Muscle layer of duodenum (tissue), 2 donors: Measurements from ENCODE around the gene TRAPPC14.

ENCODE experiments used
- H3K27ac ChIP-seq: one replicate; pipeline ENCODE4 v1.7.0; 2013; ENCODE audit warnings: mild to moderate bottlenecking, low read length
- H3K27me3 ChIP-seq: one replicate; pipeline ENCODE4 v1.7.0; 2013; ENCODE audit warnings: low read depth, mild to moderate bottlenecking, control low read depth, low read length
- H3K36me3 ChIP-seq, 2 donors: one replicate each; pipeline ENCODE4 v1.7.0; 2013; ENCODE audit warnings: low read length in 2 of 2, control low read depth in 1 of 2, mild to moderate bottlenecking in 1 of 2; ENCODE audit not compliant: insufficient read depth in 2 of 2, control insufficient read depth in 1 of 2
- H3K4me1 ChIP-seq, 2 donors: one replicate each; pipeline ENCODE4 v1.7.0; 2013; ENCODE audit warnings: low read length in 2 of 2, mild to moderate bottlenecking in 2 of 2, control low read depth in 1 of 2, moderate library complexity in 1 of 2; ENCODE audit not compliant: insufficient read depth in 2 of 2, control insufficient read depth in 1 of 2
- H3K4me3 ChIP-seq, 2 donors: one replicate each; pipeline ENCODE4 v1.7.0; 2013; ENCODE audit warnings: low read length in 2 of 2, low read depth in 1 of 2, mild to moderate bottlenecking in 1 of 2
- H3K9me3 ChIP-seq, 2 donors: one replicate each; pipeline ENCODE4 v1.7.0; 2013; ENCODE audit warnings: low read length in 2 of 2, control low read depth in 1 of 2, mild to moderate bottlenecking in 1 of 2; ENCODE audit not compliant: control insufficient read depth in 1 of 2
- donor health status: healthy.

TRAPPC14 gene

GRCh38 chr7:100171087-100171681, 12.7 kb upstream of the TRAPPC14 start:
- no peak overlapping the region for H3K27ac ChIP-seq
- peaks cover 4% of the 10 kb centered on the region for H3K27me3 ChIP-seq
- peaks cover 0 to 32% of the 10 kb centered on the region in 2 donors for H3K4me1 ChIP-seq
- H3K36me3 ChIP-seq = no peaks in the 10 kb centered on the region
- H3K4me3 ChIP-seq = peak overlapping the region in 1 of 2 donors; percentile 51
- H3K9me3 ChIP-seq = no peaks in the 10 kb centered on the region

GRCh38 chr7:100170101-100170897, 11.8 kb upstream of the TRAPPC14 start:
- no peaks in the 10 kb centered on the region for H3K36me3 ChIP-seq
- H3K27ac ChIP-seq = no peak overlapping the region
- no peaks in the 10 kb centered on the region for H3K9me3 ChIP-seq
- H3K4me3 ChIP-seq = no peak overlapping the region
- peaks cover 4% of the 10 kb centered on the region for H3K27me3 ChIP-seq
- H3K4me1 ChIP-seq = peaks cover 0 to 32% of the 10 kb centered on the region in 2 donors

DNA sequence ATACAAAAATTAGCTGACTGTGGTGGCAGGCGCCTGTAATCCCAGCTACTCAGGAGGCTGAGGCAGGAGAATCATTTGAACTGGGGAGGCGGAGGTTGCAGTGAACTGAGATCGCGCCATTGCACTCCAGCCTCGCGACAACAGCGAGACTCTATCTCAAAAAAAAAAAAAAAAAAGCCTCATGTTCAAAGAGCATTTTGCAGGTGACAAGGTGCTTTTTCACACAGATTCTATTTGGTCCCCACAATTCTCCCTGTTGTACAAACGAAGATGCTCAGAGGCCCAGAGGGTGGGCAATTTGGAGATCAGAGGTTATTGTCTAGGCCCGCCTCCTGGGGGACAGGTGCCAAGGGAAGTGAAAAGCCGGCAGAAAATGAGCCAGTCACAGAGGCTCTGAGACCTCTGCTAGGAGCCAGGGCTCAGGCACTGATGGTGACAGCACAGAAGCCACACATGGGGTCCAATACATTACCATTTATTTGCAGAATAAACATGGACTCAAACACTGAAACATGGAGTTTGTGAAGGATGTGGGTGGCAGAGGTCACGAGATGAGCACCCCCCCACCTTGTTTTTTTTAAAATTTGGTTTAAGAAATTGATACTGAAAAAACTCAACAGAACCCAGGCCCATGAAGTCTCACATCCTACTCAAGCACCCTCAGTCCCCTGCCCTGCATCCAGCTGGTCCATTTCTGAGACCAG, 10.8 kb upstream of the TRAPPC14 start:
- peaks cover 4% of the 10 kb centered on the region for H3K27me3 ChIP-seq
- no peaks in the 10 kb centered on the region for H3K36me3 ChIP-seq
- H3K9me3 ChIP-seq = no peaks in the 10 kb centered on the region
- H3K27ac ChIP-seq = no peak overlapping the region
- peak overlapping the region in 1 of 2 donors; percentile 64 for H3K4me3 ChIP-seq
- H3K4me1 ChIP-seq = peaks cover 0 to 32% of the 10 kb centered on the region in 2 donors

GRCh38 chr7:100167912-100168323, 9.4 kb upstream of the TRAPPC14 start:
- Histone ChIP-seq H3K27me3 (peaks cover 4% of the 10 kb centered on the region), H3K4me3 (peak overlapping the region; percentile 64 to 78), H3K4me1 (peaks cover 0 to 32% of the 10 kb centered on the region in 2 donors), H3K36me3 (no peaks in the 10 kb centered on the region), H3K9me3 (no peaks in the 10 kb centered on the region), H3K27ac (peak overlapping the region; percentile 47)

- Histone ChIP-seq H3K27me3 (peaks cover 4% of the 10 kb centered on the region), H3K9me3 (no peaks in the 10 kb centered on the region), H3K4me3 (peak overlapping the region; percentile 64 to 78), H3K27ac (no peak overlapping the region), H3K36me3 (no peaks in the 10 kb centered on the region), H3K4me1 (peaks cover 0 to 32% of the 10 kb centered on the region in 2 donors)
Measured at GRCh38 chr7:100166970-100167911, 8.7 kb upstream of the TRAPPC14 start.

DNA sequence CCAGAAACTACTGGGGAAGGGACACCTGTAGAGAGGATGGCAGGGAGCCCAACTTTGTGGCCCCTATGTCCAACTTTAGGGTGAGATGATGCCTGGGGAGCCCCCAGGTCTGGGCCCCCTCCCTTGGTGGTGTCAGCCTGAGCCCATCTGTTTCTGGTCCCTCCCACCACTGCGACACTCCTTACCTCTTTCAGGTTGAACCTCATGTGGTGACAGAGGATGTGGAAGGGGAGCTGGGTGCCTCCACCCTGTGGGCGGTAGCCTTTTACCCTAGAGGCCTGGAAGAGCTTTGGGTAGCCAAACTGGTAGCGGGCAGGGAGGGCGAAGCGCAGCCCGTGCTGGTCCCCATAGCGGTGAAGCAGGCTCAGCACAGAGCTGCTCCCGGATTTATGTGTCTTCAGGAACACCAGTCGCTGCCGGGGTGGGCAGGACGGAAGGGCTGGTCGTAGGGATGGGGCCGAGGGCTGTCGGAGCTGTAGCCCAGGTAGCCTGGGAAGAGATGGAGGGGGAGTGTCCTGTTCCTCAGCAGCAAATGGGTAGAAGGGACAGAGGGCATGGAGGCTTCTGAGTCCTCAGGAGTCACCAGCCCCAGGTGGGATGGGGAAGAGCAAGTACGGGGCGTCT, 7.9 kb upstream of the TRAPPC14 start:
- no peak overlapping the region for H3K4me3 ChIP-seq
- H3K27ac ChIP-seq = no peak overlapping the region
- no peaks in the 10 kb centered on the region for H3K9me3 ChIP-seq
- H3K27me3 ChIP-seq = no peaks in the 10 kb centered on the region
- peaks cover 0 to 29% of the 10 kb centered on the region in 2 donors for H3K4me1 ChIP-seq
- H3K36me3 ChIP-seq = no peaks in the 10 kb centered on the region

DNA sequence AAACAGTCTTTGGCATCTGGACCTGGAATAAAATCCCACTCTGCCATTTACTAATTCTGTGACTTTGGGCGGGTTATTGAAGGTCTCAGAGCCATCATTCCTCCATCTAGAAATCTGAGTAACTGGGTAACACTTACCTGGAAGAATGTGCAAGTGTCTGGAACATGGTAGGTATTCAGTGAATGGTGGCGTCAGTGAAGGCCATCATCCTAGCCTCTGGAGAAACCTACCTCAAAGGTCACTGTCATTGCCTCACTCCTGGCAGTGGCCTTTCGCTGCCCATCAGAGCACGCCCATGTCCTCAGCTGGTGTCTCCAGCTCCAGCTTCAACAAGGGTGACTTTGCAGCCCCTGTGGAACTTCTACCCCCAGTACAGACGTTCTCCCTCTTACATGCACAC, 5.3 kb upstream of the TRAPPC14 start:
- Histone ChIP-seq H3K27ac (no peak overlapping the region), H3K36me3 (no peaks in the 10 kb centered on the region), H3K4me3 (no peak overlapping the region), H3K4me1 (peaks cover 0 to 23% of the 10 kb centered on the region in 2 donors), H3K9me3 (no peaks in the 10 kb centered on the region), H3K27me3 (no peaks in the 10 kb centered on the region)

- Histone ChIP-seq H3K4me3 (no peak overlapping the region), H3K27me3 (no peaks in the 10 kb centered on the region), H3K27ac (no peak overlapping the region), H3K36me3 (no peaks in the 10 kb centered on the region), H3K4me1 (peaks cover 0 to 17% of the 10 kb centered on the region in 2 donors), H3K9me3 (no peaks in the 10 kb centered on the region)
Measured at GRCh38 chr7:100163006-100163531, 4.5 kb upstream of the TRAPPC14 start.

GRCh38 chr7:100160067-100160466, 1.5 kb upstream of the TRAPPC14 start:
- H3K36me3 ChIP-seq = peaks cover 11 to 18% of the 10 kb centered on the region in 2 donors
- H3K4me1 ChIP-seq = peaks cover 10 to 18% of the 10 kb centered on the region in 2 donors
- H3K27me3 ChIP-seq = no peaks in the 10 kb centered on the region
- H3K27ac ChIP-seq = no peak overlapping the region
- no peaks in the 10 kb centered on the region for H3K9me3 ChIP-seq
- H3K4me3 ChIP-seq = no peak overlapping the region

- H3K27ac ChIP-seq = peak overlapping the region; percentile 63
- H3K4me1 ChIP-seq = peaks cover 10 to 25% of the 10 kb centered on the region in 2 donors
Measured at GRCh38 chr7:100159099-100159623, 638 bp upstream of the TRAPPC14 start.

More at GRCh38 chr7:100159099-100159623, 638 bp upstream of the TRAPPC14 start:
- Histone ChIP-seq H3K27me3 (no peaks in the 10 kb centered on the region), H3K4me3 (peak overlapping the region; percentile 26 to 92), H3K36me3 (peaks cover 12 to 27% of the 10 kb centered on the region in 2 donors), H3K9me3 (no peaks in the 10 kb centered on the region)
